ENCODE data around the gene POLR1H.

POLR1H gene

DNA sequence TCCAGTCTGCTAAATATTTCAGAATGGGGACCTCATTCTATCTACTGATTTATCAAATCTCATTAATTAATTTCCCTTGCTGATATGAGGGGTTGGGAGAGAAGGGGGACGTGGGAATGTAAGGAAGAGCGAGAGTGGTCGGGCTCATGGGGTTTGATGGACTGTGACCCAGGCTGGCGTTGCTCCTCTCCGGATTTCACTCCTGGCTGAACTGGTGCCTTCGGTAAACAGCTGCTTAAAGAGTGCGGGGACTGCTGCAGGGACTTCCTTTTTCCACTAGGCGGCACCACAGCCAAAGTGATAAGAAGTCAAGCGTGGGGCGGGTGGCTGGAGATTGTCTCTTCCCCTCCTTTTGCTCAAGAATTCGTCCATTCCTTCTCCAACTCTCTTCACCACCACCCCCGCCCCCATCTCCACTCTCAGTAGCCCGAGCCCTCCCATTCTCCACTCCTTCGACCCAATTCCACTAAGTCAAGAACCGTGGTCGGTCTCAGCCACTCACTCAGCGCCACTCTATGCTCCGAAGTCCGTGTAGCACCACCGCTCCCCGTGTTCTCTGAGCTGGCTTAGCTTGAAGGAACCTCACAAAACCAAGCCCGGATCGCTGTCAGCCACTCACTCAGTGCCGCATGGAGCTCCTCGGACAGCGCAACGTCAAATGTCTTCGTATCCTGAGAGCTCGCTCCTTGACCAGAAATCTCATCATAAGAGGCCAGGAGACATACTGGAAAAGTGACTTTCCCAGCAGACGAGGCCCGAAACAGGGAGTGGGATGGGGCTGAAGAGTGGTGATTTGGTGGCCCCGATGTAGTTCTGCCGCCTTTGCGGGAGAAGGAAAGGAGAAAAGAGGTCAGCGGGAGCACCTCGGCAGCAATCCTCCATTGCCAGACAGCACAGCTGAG, 42.2 kb downstream of the POLR1H start:
- TF ChIP-seq, protein P1, sequence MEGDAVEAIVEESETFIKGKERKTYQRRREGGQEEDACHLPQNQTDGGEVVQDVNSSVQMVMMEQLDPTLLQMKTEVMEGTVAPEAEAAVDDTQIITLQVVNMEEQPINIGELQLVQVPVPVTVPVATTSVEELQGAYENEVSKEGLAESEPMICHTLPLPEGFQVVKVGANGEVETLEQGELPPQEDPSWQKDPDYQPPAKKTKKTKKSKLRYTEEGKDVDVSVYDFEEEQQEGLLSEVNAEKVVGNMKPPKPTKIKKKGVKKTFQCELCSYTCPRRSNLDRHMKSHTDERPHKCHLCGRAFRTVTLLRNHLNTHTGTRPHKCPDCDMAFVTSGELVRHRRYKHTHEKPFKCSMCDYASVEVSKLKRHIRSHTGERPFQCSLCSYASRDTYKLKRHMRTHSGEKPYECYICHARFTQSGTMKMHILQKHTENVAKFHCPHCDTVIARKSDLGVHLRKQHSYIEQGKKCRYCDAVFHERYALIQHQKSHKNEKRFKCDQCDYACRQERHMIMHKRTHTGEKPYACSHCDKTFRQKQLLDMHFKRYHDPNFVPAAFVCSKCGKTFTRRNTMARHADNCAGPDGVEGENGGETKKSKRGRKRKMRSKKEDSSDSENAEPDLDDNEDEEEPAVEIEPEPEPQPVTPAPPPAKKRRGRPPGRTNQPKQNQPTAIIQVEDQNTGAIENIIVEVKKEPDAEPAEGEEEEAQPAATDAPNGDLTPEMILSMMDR (IDR thresholded peaks at IDR 0.05; ENCODE audit: insufficient read depth, low read length, missing control alignments) = peak; percentile 86
- ChIA-PET POLR2A (no interaction called here), CTCF (interaction anchor here (0.7 to 22.6 kb wide), 30 partner anchors 9 to 294 kb away, joined by 3 to 444 read pairs (median 5); partner anchors contain the start of genes TRIM31 and TRIM40)
- H3K4me3 ChIP-seq (ENCODE audit: low read depth, low read length) = peak overlapping the region; percentile 56
- DNase-seq (ENCODE audit: low read depth, low spot score) = peak; percentile 45

DNA sequence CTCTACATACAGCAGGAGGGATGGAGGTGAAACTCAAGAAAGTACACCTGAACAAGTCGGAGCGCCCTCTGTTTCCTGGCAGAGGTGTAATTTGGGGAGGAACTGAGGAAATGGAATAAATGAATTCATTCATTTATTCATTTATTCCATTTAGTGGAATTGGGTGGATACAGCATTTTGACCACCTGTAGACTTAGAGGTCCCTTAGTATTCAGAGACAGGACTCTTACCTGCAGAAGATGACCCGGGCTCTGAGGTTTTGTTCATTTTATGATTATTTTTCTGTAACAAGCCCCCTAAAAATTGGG, 42.8 kb downstream of the POLR1H start:
- H3K4me3 ChIP-seq (ENCODE audit: low read depth, low read length) = peak overlapping the region; percentile 56
- ChIA-PET POLR2A (no interaction called here), CTCF (interaction anchor here (0.7 to 22.6 kb wide), 31 partner anchors 9 to 294 kb away, joined by 3 to 444 read pairs (median 5); partner anchors contain the start of genes POLR1H, TRIM31 and TRIM40)
- TF ChIP-seq, protein P1 (IDR thresholded peaks at IDR 0.05; ENCODE audit: insufficient read depth, low read length, missing control alignments) = no peak
- DNase-seq (ENCODE audit: low read depth, low spot score) = no peak

DNA sequence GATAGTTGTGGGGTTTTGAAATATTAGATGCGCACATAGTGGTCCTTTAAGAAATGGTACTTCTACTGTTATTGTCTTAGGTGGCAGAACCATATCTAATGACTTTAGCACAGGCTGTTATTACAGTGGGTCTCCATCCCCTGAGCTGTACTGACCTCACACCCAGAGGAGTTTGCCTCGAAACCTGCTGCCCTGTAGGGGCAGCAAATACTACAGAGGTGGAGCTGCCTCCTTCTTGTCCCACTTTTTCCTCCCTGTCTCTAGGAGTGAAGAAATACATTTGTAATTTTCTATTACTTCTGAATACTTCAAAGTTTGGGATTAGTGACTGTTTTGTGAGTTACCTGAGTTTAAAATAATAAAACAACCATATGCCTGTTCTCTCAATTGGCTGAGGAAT, 43.6 kb downstream of the POLR1H start:
- POLR2A ChIA-PET = no interaction called here
- CTCF ChIA-PET = interaction anchor here (1.4 to 22.6 kb wide), 13 partner anchors 10 to 67 kb away, joined by 4 to 444 read pairs (median 12); partner anchors contain the start of genes POLR1H and TRIM40
- H3K4me3 ChIP-seq (ENCODE audit: low read depth, low read length) = no peak overlapping the region
- no peak for DNase-seq (ENCODE audit: low read depth, low spot score)
- TF ChIP-seq, protein P1 (IDR thresholded peaks at IDR 0.05; ENCODE audit: insufficient read depth, low read length, missing control alignments) = no peak

DNA sequence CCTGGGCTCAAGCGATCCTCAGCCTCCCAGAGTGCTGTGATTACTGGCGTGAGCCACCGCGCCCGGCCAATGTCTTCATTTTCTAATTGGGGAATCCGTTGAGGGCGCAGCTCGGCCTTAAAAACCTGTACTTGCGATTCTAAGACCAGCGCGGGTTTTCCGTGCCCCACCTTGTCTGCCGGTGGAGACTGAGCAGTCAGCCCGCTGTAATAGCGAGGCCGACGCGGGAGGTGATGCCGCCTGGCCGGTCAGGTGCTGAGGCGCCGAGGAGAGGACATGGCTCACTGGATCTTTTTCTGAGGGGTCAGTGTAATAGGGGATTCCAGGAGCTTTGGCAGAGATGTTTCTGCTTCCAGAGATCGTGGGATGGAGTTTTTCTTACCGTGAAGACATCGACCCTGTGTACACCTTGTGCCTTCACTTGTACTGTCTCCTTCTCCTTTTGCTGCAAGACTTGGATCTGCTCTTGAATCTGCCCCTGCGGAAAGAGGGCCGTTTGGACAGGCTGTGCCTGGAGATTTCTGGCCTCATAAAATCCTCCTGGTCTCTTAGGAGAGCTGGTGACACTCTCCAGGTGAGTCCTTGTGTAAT, 50.3 kb downstream of the POLR1H start:
- CTCF ChIA-PET = interaction anchor here (0.9 to 22.6 kb wide), 3 partner anchors 9 to 457 kb away, joined by 3 to 444 read pairs (median 3); partner anchors contain the start of gene TRIM40
- H3K4me3 ChIP-seq (ENCODE audit: low read depth, low read length) = no peak overlapping the region
- TF ChIP-seq, protein P1 (IDR thresholded peaks at IDR 0.05; ENCODE audit: insufficient read depth, low read length, missing control alignments) = no peak
- POLR2A ChIA-PET = no interaction called here
- no peak for DNase-seq (ENCODE audit: low read depth, low spot score)

DNA sequence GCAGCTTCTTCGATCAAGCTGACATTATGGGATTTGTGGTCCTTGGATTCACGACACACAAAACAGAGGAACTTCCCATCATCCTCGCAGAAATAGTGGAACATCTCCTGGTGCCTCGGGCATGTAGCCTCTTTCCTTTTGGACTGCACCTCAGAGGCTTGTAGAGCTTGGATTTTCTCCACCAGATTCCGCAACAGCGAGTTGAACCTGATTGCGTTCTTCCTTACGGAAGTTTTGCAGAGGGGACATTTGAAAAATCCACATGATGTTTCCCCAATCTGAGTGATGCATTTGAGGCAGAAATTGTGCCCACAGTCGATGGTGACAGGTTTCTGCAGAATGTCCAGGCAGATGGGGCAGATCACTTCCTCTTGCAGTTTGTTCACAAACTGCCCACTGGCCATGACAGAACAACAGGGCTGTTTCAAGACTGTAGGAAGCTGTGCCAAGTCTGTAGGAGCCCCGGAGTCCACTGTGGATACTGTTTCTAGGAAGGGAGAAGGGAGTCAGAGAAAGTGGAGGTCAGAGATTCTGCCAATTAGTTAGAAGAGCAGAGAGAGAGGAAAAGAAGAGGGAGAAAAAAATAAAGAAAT, 51.4 kb downstream of the POLR1H start:
- ChIA-PET POLR2A (no interaction called here), CTCF (interaction anchor here (0.9 to 22.6 kb wide), 4 partner anchors 9 to 459 kb away, joined by 3 to 444 read pairs (median 6); partner anchors contain the start of gene TRIM40)
- no peak overlapping the region for H3K4me3 ChIP-seq (ENCODE audit: low read depth, low read length)
- DNase-seq (ENCODE audit: low read depth, low spot score) = no peak
- TF ChIP-seq, protein P1 (IDR thresholded peaks at IDR 0.05; ENCODE audit: insufficient read depth, low read length, missing control alignments) = no peak

Measured in AG04449 (cell line).